NCI-H1694 (cell line): Measurements from ENCODE around the gene NIN.
"Not testable (repeated sequence)": the region's sequence is repeated elsewhere in the genome, so short reads cannot be mapped to it uniquely, and the experiment has no call there.

ENCODE experiments used
- DNase-seq: peaks from one replicate; lab custom pipeline; 2025; lab: John Stamatoyannopoulos, UW

The NIN gene

GRCh38 chr14:50820786-50821509 is 10.0 kb downstream of the NIN start:
- DNase-seq = no peak

DNA sequence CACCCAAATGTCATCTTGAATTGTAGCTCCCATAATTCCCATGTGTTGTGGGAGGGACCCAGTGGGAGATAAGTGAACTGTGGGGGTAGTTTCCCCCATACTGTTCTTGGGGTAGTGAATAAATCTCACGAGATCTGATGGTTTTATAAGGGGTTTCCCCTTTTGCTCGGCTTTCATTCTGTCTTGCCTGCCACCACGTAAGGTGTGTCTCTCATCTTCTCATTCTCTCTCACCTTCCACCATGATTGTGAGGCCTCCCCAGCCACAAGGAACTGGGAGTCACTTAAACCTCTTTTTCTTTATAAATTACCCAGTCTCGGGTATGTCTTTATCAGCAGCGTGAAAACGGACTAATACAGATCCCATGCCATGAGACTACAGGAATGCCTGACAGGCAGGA is 11.7 kb downstream of the NIN start:
- DNase-seq = not testable (repeated sequence)

- no peak for DNase-seq
Observed at GRCh38 chr14:50816395-50817047, 14.4 kb downstream of the NIN start.

DNA sequence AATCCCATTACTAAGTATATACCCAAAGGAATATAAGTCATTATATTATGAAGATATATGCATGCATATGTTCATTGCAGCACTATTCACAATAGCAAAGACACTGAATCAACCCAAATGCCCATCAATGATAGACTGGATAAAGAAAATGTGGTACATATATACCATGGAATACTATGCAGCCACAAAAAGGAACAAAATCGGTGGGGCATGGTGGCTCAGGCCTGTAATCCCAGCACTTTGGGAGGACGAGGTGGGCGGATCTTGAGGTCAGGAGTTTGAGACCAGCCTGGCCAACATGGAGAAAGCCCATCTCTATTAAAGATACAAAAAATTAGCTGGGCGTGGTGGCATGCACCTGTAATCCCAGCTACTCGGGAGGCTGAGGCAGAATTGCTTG is 15.4 kb downstream of the NIN start:
- DNase-seq = not testable (repeated sequence)

GRCh38 chr14:50815058-50815457 is 15.9 kb downstream of the NIN start:
- not testable (repeated sequence) for DNase-seq

DNA sequence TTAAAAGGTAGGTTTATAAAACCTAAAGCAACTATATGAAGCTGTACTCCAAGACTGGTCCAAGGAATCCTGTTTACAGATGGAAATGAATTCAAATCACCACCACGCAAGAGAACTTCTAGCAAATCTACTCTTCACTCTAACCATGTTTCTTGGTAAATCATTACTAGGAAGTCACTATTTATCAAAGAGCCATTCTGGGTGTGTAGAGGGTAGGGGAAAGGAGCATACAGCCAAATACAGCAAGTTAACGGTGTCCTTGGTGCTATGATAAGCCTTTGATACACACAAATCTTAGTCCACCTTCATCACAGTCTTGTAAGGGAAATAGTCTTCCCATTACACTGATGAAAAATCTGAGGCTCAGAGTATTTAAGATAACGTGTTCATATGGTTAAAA is 16.8 kb downstream of the NIN start:
- DNase-seq = no peak

GRCh38 chr14:50813544-50813863 is 17.5 kb downstream of the NIN start:
- no peak for DNase-seq

- no peak for DNase-seq
Observed at GRCh38 chr14:50812856-50813543, 18.0 kb downstream of the NIN start.

- DNase-seq = no peak
Observed at GRCh38 chr14:50812180-50812579, 18.8 kb downstream of the NIN start.

DNA sequence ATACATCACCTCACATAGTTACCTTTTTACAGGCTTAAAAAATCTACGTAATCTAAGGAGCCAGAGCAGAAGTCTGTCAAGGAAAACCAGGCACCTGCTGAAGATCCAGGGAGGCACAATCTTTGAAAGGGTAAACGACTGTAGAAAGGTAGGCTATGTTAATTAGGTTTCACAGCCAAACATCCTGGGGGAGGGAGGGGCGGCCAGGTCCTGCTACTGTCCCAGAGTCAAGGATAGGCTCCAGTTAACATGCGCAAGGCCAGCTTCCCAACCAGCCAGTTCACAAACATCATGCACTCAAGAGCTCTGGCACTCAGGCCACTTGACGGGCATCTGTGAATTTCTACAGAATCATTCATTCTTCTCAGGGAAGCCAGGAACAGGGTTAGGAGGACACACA is 22.9 kb downstream of the NIN start:
- no peak for DNase-seq

GRCh38 chr14:50806241-50806933 is 24.6 kb downstream of the NIN start:
- DNase-seq = no peak

GRCh38 chr14:50805396-50805795 is 25.6 kb downstream of the NIN start:
- DNase-seq = no peak

DNA sequence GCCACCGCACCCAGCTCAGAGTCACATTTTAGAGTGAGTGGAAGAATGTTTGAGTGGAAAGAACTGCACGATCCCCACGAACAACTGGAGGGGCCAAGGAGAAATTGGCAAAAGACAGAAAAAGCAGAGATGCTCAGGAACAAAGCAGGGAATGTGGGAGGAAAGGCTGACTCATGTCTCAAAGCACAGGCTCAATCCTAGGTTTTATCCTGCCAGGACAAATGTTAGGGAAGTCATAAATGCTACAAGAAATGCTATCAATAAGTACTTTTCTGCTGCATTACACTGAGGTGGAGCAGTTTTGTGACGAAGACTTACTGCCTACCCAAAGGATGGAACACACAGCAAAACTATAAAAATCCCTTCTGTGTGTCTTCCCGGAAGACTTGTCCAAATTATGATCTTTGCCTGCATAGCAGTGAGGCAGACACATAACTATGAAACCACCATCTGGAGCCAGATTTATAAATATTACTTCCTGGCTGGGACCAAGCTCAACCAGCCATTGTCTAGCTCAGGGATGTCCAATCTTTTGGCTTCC is 26.7 kb downstream of the NIN start:
- no peak for DNase-seq

DNA sequence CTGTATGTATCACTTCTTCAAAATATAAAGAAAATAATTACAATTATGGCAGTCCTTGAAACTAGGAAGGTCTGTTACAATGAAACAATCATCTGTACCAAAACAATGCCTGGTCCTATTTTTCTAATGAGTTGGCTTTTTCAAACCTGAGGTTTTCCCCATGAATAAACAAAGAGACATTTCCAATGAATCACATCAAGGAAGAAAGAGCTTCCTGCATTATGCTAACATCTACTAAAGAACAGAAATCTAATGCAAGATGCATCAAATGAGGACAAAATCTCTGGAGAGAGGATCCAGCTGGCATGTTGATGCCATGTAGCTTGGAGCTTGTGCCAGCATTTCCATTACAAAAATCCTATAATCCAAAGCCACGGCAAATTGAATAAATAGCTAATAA is 29.3 kb downstream of the NIN start:
- no peak for DNase-seq

- no peak for DNase-seq
Observed at GRCh38 chr14:50800032-50800431, 30.9 kb downstream of the NIN start.

DNA sequence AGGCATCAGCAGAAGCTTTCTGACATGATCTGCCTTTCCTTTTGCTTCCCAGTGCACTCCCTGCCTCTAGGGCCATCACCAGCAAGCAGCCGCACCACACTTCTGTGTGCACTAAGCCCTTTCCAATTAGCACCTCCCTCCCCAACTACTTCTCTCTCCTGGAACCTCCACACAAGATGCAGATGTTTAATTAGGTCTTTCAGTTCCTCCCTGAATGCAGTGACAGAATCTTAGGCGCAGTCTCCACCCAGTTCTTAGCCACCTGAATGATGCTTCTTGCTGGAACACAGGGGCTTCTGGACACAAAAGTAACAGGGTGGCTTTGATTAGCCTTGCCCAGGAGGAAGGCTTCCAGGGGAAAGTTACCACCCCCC is 32.9 kb downstream of the NIN start:
- DNase-seq = no peak

DNA sequence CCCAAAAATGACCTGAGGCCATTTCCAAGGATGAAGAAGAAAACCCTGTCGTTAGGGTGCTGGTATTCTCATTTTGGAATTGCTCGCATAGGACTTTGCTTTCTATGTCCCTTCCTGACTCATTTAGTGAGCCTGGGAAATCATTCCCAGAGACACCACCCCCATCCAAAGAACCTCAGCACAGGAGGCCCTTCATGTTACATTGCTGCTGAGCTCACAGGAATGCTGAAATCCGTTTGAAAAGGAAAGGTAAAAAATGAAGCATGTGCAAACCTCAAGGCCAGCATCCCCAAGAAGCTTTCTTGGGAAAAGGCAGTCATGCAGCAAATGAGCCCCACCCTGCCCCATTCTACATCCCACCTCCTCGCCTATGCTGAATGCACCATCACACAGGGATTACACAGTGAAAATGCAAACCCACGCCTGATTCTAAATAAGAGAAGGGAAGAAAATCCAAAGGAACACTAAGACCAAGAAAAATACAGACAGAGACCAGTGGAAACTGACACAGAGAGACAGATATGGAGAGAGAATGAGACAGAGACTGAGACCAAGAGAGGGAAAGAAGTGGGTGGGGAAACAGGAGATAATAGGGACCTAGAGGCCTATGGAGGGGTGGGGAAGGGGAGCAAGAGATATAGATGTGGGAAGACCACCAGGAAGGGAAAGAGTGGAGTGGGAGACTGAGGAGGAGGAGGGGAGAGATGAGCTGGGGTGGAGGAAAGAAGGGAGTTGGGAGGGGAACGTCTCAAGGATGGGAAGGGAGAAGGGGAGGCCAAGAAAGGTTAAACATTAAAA is 33.5 kb downstream of the NIN start:
- DNase-seq = no peak

DNA sequence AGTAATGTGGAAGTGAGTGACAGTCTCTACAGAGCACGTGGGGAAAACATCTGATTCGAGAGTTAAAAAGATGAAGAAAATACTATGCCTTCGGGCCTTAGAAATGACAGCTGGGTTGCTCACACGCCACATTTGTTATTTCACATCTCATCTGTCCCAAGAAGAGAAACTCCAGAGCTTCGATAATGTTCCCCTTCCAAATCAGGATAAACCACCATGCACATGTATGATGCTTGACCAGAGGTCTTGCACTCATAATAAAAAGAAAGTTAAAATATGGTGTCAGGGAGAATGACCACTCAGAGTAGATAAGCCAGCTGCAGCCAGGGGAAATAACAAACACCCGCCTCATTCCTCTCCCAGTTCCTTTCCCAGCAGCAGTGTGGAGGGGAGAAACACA is 34.6 kb downstream of the NIN start:
- no peak for DNase-seq

- DNase-seq = no peak
Observed at GRCh38 chr14:50795909-50796308, 35.1 kb downstream of the NIN start.

DNA sequence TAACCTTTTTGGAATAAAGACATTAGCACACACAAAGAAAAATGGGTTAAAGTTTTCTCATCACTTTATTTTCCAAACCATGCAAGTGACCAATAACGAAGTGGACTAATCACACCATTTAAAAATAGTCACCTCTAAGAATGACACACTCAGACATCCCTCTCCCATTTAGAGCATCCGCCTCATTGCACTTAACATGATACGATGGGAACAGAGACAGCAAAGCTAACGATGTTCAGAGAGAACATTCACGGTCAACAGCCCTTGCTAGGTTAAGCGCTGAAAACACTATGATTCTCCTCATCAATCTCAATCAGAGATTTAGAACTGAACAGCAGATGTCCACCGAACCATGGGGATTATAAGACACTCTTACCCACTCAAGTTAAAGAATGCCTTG is 35.8 kb downstream of the NIN start:
- DNase-seq = no peak

DNA sequence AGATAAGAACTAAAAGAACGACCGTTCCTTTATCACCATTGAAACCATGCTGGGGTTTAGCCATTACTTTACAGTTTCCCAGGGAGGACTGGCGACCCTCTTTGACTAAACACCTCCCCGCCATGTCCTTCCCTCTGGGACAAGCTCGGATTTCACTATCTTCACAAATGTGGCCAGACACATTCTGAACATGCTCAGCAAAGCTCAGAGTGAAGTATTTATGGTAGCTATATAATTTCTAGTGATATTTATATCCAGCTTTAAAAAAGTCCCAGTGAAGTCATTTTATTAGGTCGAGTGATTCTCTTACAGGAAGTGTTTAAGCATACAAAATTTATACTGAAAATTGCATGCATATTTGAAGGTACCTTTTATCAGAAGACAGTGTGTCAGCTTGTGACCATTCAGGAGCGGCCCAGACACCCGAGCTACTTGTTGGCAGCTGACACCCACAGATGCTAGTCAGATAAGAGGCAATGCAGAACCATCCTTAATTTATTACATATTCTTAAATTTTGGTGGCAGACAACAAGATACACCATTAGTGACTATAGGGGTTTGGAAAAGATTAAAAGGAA is 36.8 kb downstream of the NIN start:
- DNase-seq = no peak
